ENCODE data around the gene VPS54.

The VPS54 gene

DNA sequence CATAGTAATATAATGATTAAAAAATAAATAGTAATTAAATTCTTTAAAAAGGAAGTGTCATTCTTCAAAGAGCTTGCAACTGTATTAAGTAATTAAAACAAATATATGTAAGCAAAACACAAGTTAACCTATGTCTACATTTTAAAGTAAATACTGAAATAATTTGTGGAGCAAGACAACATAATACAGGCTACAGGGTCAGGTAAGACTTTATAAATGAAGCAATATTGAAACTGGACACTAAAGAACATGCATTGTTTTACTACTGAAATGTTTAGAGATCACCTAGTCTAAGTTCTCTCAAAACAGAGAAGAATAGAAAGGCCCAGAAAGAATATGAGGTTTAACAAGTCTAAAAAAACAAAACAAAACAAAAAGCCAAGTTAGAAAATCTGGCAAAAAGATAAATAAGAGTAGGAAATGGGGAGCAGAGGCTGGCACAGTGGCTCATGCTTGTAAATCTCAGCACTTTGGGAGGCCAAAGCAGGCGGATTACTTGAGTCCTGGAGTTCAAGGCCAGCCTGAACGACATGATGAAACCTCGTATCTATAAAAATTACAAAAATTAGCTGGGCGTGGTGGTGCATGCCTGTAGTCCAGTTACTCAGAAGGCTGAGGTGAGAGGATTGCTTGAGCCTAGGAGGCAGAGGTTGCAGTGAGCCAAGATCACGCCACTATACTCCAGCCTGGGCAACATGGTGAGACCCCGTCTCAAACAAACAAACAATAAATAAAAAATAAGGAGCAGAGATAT lies 34.4 kb downstream of the VPS54 start:
- Histone ChIP-seq H3K4me1 (ENCODE audit: control extremely low read depth in 1 of 4, control insufficient read depth in 4 of 4, insufficient read depth in 4 of 4, low read length in 3 of 4) (no peaks in the 10 kb centered on the region), H3K27me3 (replicated peaks in 2 of 5; ENCODE audit: control insufficient read depth in 4 of 5, insufficient read depth in 5 of 5, low read length in 4 of 5) (no peaks in the 10 kb centered on the region), H3K27ac (ENCODE audit: insufficient read depth in 1 of 2, low read depth in 1 of 2, low read length in 2 of 2, poor library complexity in 1 of 2, severe bottlenecking in 2 of 2) (no peak overlapping the region), H3K9me3 (ENCODE audit: control extremely low read depth in 1 of 5, control insufficient read depth in 4 of 5, insufficient read depth in 2 of 5, low read depth in 1 of 5, low read length in 4 of 5) (peaks cover 0 to 8% (median 7%) of the 10 kb centered on the region in 5 experiments), H3K4me3 (ENCODE audit: control insufficient read depth in 1 of 7, extremely low read depth in 1 of 7, insufficient read depth in 4 of 7, low read depth in 2 of 7, low read length in 6 of 7) (no peak overlapping the region), H3K36me3 (ENCODE audit: control insufficient read depth in 4 of 4, insufficient read depth in 4 of 4, low read length in 3 of 4) (peaks cover 5 to 37% (median 13%) of the 10 kb centered on the region in 4 experiments)
- POLR2A ChIA-PET: no interaction called here
- no peak for DNase-seq
- 100% methylated on average over 4 of the region's 6 CpGs for WGBS (ENCODE audit: insufficient coverage)
- CTCF ChIA-PET: no interaction called here

GRCh38 chr2:63983986-63984605 lies 35.1 kb downstream of the VPS54 start:
- no peaks in the 10 kb centered on the region for H3K4me1 ChIP-seq (ENCODE audit: control extremely low read depth in 1 of 4, control insufficient read depth in 4 of 4, insufficient read depth in 4 of 4, low read length in 3 of 4)
- no CpG with 5 or more reads among the region's 2 CpGs for WGBS (ENCODE audit: insufficient coverage)
- H3K36me3 ChIP-seq (ENCODE audit: control insufficient read depth in 4 of 4, insufficient read depth in 4 of 4, low read length in 3 of 4): peaks cover 5 to 40% (median 15%) of the 10 kb centered on the region in 4 experiments
- no peak overlapping the region for H3K4me3 ChIP-seq (ENCODE audit: control insufficient read depth in 1 of 7, extremely low read depth in 1 of 7, insufficient read depth in 4 of 7, low read depth in 2 of 7, low read length in 6 of 7)
- H3K9me3 ChIP-seq (ENCODE audit: control extremely low read depth in 1 of 5, control insufficient read depth in 4 of 5, insufficient read depth in 2 of 5, low read depth in 1 of 5, low read length in 4 of 5): peaks cover 0 to 7% (median 3%) of the 10 kb centered on the region in 5 experiments
- DNase-seq: no peak
- ChIA-PET POLR2A (no interaction called here), CTCF (no interaction called here)
- H3K27me3 ChIP-seq (replicated peaks in 2 of 5; ENCODE audit: control insufficient read depth in 4 of 5, insufficient read depth in 5 of 5, low read length in 4 of 5): no peaks in the 10 kb centered on the region
- H3K27ac ChIP-seq (ENCODE audit: insufficient read depth in 1 of 2, low read depth in 1 of 2, low read length in 2 of 2, poor library complexity in 1 of 2, severe bottlenecking in 2 of 2): no peak overlapping the region

DNA sequence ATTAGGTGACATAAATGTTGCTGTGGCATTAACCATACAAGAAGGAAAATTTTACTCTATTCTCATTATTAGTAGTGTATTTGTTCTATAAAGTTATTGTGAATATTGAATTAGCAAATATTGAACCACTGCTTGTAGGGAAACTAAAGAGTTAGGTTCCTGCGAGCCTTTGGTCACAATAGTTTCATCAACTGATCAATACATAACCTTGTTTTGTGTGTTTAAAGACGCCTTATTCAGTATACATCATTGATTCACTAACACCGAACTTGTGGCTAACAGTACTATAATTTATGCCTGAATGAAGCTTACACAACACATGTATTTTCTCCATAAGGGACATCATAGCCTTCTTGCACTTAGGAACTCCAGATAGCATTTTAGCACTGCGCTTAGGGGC lies 36.9 kb downstream of the VPS54 start:
- H3K36me3 ChIP-seq (ENCODE audit: control insufficient read depth in 4 of 4, insufficient read depth in 4 of 4, low read length in 3 of 4): peaks cover 5 to 45% (median 20%) of the 10 kb centered on the region in 4 experiments
- H3K27me3 ChIP-seq (replicated peaks in 2 of 5; ENCODE audit: control insufficient read depth in 4 of 5, insufficient read depth in 5 of 5, low read length in 4 of 5): no peaks in the 10 kb centered on the region
- H3K4me3 ChIP-seq (ENCODE audit: control insufficient read depth in 1 of 7, extremely low read depth in 1 of 7, insufficient read depth in 4 of 7, low read depth in 2 of 7, low read length in 6 of 7): no peak overlapping the region
- H3K9me3 ChIP-seq (ENCODE audit: control extremely low read depth in 1 of 5, control insufficient read depth in 4 of 5, insufficient read depth in 2 of 5, low read depth in 1 of 5, low read length in 4 of 5): peaks cover 0 to 7% (median 0%) of the 10 kb centered on the region in 5 experiments
- ChIA-PET CTCF (no interaction called here), POLR2A (no interaction called here)
- DNase-seq: no peak
- H3K4me1 ChIP-seq (ENCODE audit: control extremely low read depth in 1 of 4, control insufficient read depth in 4 of 4, insufficient read depth in 4 of 4, low read length in 3 of 4): no peaks in the 10 kb centered on the region
- 92% methylated on average over 3 of the region's 4 CpGs for WGBS (ENCODE audit: insufficient coverage)
- no peak overlapping the region for H3K27ac ChIP-seq (ENCODE audit: insufficient read depth in 1 of 2, low read depth in 1 of 2, low read length in 2 of 2, poor library complexity in 1 of 2, severe bottlenecking in 2 of 2)

- Histone ChIP-seq H3K36me3 (ENCODE audit: control insufficient read depth in 4 of 4, insufficient read depth in 4 of 4, low read length in 3 of 4) (peaks cover 5 to 47% (median 20%) of the 10 kb centered on the region in 4 experiments), H3K27me3 (replicated peaks in 2 of 5; ENCODE audit: control insufficient read depth in 4 of 5, insufficient read depth in 5 of 5, low read length in 4 of 5) (no peaks in the 10 kb centered on the region), H3K27ac (ENCODE audit: insufficient read depth in 1 of 2, low read depth in 1 of 2, low read length in 2 of 2, poor library complexity in 1 of 2, severe bottlenecking in 2 of 2) (no peak overlapping the region), H3K9me3 (ENCODE audit: control extremely low read depth in 1 of 5, control insufficient read depth in 4 of 5, insufficient read depth in 2 of 5, low read depth in 1 of 5, low read length in 4 of 5) (peaks cover 0 to 7% (median 0%) of the 10 kb centered on the region in 5 experiments), H3K4me3 (ENCODE audit: control insufficient read depth in 1 of 7, extremely low read depth in 1 of 7, insufficient read depth in 4 of 7, low read depth in 2 of 7, low read length in 6 of 7) (no peak overlapping the region), H3K4me1 (ENCODE audit: control extremely low read depth in 1 of 4, control insufficient read depth in 4 of 4, insufficient read depth in 4 of 4, low read length in 3 of 4) (no peaks in the 10 kb centered on the region)
- CTCF ChIA-PET: no interaction called here
- no peak for DNase-seq
- POLR2A ChIA-PET: no interaction called here
- no CpG with 5 or more reads among the region's 3 CpGs for WGBS (ENCODE audit: insufficient coverage)
These were observed 37.5 kb downstream of the VPS54 start for GRCh38 chr2:63981702-63982103.

DNA sequence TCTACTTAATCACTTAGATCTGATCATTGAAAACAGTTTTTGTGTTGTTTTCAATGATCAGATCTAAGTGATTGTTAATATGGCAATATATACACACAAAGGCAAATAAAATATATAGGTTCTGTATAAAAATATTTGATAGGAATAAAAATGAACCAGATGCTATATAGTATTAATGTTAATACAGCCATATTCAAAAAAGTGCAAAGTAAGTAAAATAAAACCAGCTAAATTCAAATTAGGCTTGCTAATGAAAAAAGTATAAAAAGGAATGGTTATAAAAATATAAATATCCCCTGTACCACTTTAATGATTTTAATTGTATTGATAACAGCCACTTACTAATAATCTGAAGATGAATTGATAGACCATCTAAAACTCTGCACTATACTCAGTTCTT lies 38.4 kb downstream of the VPS54 start:
- Histone ChIP-seq H3K4me3 (ENCODE audit: control insufficient read depth in 1 of 7, extremely low read depth in 1 of 7, insufficient read depth in 4 of 7, low read depth in 2 of 7, low read length in 6 of 7) (no peak overlapping the region), H3K36me3 (ENCODE audit: control insufficient read depth in 4 of 4, insufficient read depth in 4 of 4, low read length in 3 of 4) (peaks cover 5 to 51% (median 22%) of the 10 kb centered on the region in 4 experiments), H3K9me3 (ENCODE audit: control extremely low read depth in 1 of 5, control insufficient read depth in 4 of 5, insufficient read depth in 2 of 5, low read depth in 1 of 5, low read length in 4 of 5) (peaks cover 0 to 7% (median 0%) of the 10 kb centered on the region in 5 experiments), H3K4me1 (ENCODE audit: control extremely low read depth in 1 of 4, control insufficient read depth in 4 of 4, insufficient read depth in 4 of 4, low read length in 3 of 4) (no peaks in the 10 kb centered on the region), H3K27ac (ENCODE audit: insufficient read depth in 1 of 2, low read depth in 1 of 2, low read length in 2 of 2, poor library complexity in 1 of 2, severe bottlenecking in 2 of 2) (no peak overlapping the region), H3K27me3 (replicated peaks in 2 of 5; ENCODE audit: control insufficient read depth in 4 of 5, insufficient read depth in 5 of 5, low read length in 4 of 5) (no peaks in the 10 kb centered on the region)
- POLR2A ChIA-PET: no interaction called here
- CTCF ChIA-PET: no interaction called here
- no peak for DNase-seq

GRCh38 chr2:63977904-63978303 lies 41.3 kb downstream of the VPS54 start:
- CTCF ChIA-PET: interaction anchor here (1.4 kb wide), 1 partner anchor 38 kb away, joined by 3 read pairs; no protein-coding TSS in a partner anchor
- Histone ChIP-seq H3K4me3 (ENCODE audit: control insufficient read depth in 1 of 7, extremely low read depth in 1 of 7, insufficient read depth in 4 of 7, low read depth in 2 of 7, low read length in 6 of 7) (no peak overlapping the region), H3K36me3 (ENCODE audit: control insufficient read depth in 4 of 4, insufficient read depth in 4 of 4, low read length in 3 of 4) (peaks cover 5 to 55% (median 22%) of the 10 kb centered on the region in 4 experiments), H3K4me1 (ENCODE audit: control extremely low read depth in 1 of 4, control insufficient read depth in 4 of 4, insufficient read depth in 4 of 4, low read length in 3 of 4) (no peaks in the 10 kb centered on the region), H3K27ac (ENCODE audit: insufficient read depth in 1 of 2, low read depth in 1 of 2, low read length in 2 of 2, poor library complexity in 1 of 2, severe bottlenecking in 2 of 2) (no peak overlapping the region), H3K27me3 (replicated peaks in 2 of 5; ENCODE audit: control insufficient read depth in 4 of 5, insufficient read depth in 5 of 5, low read length in 4 of 5) (no peaks in the 10 kb centered on the region), H3K9me3 (ENCODE audit: control extremely low read depth in 1 of 5, control insufficient read depth in 4 of 5, insufficient read depth in 2 of 5, low read depth in 1 of 5, low read length in 4 of 5) (peaks cover 0 to 7% (median 0%) of the 10 kb centered on the region in 5 experiments)
- DNase-seq: no peak
- POLR2A ChIA-PET: no interaction called here
- WGBS (ENCODE audit: insufficient coverage): 100% methylated on average over 2 of the region's 5 CpGs

GRCh38 chr2:63976125-63976510 lies 43.1 kb downstream of the VPS54 start:
- CTCF ChIA-PET: no interaction called here
- Histone ChIP-seq H3K36me3 (ENCODE audit: control insufficient read depth in 4 of 4, insufficient read depth in 4 of 4, low read length in 3 of 4) (peaks cover 8 to 47% (median 19%) of the 10 kb centered on the region in 4 experiments), H3K4me3 (ENCODE audit: control insufficient read depth in 1 of 7, extremely low read depth in 1 of 7, insufficient read depth in 4 of 7, low read depth in 2 of 7, low read length in 6 of 7) (no peak overlapping the region), H3K27ac (ENCODE audit: insufficient read depth in 1 of 2, low read depth in 1 of 2, low read length in 2 of 2, poor library complexity in 1 of 2, severe bottlenecking in 2 of 2) (no peak overlapping the region), H3K4me1 (ENCODE audit: control extremely low read depth in 1 of 4, control insufficient read depth in 4 of 4, insufficient read depth in 4 of 4, low read length in 3 of 4) (no peaks in the 10 kb centered on the region), H3K27me3 (replicated peaks in 2 of 5; ENCODE audit: control insufficient read depth in 4 of 5, insufficient read depth in 5 of 5, low read length in 4 of 5) (no peaks in the 10 kb centered on the region), H3K9me3 (ENCODE audit: control extremely low read depth in 1 of 5, control insufficient read depth in 4 of 5, insufficient read depth in 2 of 5, low read depth in 1 of 5, low read length in 4 of 5) (peaks cover 0 to 4% (median 0%) of the 10 kb centered on the region in 5 experiments)
- DNase-seq: no peak
- POLR2A ChIA-PET: interaction anchor here (0.6 kb wide), 2 partner anchors 28 to 405 kb away, joined by 3 read pairs; no protein-coding TSS in a partner anchor
- 100% methylated on average over 5 of the region's 7 CpGs for WGBS (ENCODE audit: insufficient coverage)
